HepG2 (cell line): ENCODE data around the gene PUDP. TPM values are rescaled to one million over a fixed set of nuclear protein-coding genes. Genes with fewer than 3 reads are reported as not detected.

Experiments
- ATF7 ChIP-seq, 2 experiments: fragments of 450-650 bp in 1 of 2; sonication (generic) in 1 of 2; formaldehyde crosslinking in 1 of 2; IDR thresholded peaks; 2 replicates each; pipeline versions ENCODE4 v1.4.0 to v1.6.1; 2016 to 2020; ENCODE audit warnings: antibody characterized with exemption in 1 of 2, mild to moderate bottlenecking in 1 of 2, missing genetic modification reagents in 1 of 2
- BCLAF1 ChIP-seq: fragments of 450-650 bp; IDR thresholded peaks from 2 replicates; pipeline ENCODE4 v1.6.1; 2017; ENCODE audit warnings: mild to moderate bottlenecking
- CAMTA2 ChIP-seq: sonication (generic); formaldehyde crosslinking; IDR thresholded peaks from 2 replicates; pipeline ENCODE4 v1.4.0; 2020; ENCODE audit warnings: mild to moderate bottlenecking, missing genetic modification reagents, borderline replicate concordance
- CEBPB ChIP-seq: IDR thresholded peaks from 2 replicates; pipeline ENCODE4 v1.6.1; 2011; ENCODE audit warnings: low read depth, low read length, improper control_type of control experiment, borderline replicate concordance
- FOXA1 ChIP-seq, 2 experiments: fragments of 450-650 bp in 1 of 2; sonication (generic) in 1 of 2; formaldehyde crosslinking in 1 of 2; IDR thresholded peaks; 2 replicates each; pipeline versions ENCODE4 v1.4.0 to v1.6.1; 2016 to 2020; ENCODE audit warnings: missing genetic modification reagents in 1 of 2
- FOXJ3 ChIP-seq: sonication (generic); formaldehyde crosslinking; IDR thresholded peaks from 2 replicates; pipeline ENCODE4 v1.4.0; 2020; ENCODE audit warnings: missing genetic modification reagents, mild to moderate bottlenecking, borderline replicate concordance
- MYNN ChIP-seq: sonication (generic); formaldehyde crosslinking; IDR thresholded peaks from 2 replicates; pipeline ENCODE4 v1.4.0; 2020; ENCODE audit warnings: mild to moderate bottlenecking, low read depth, missing genetic modification reagents
- PHF8 ChIP-seq: sonication (generic); formaldehyde crosslinking; IDR thresholded peaks from 2 replicates; pipeline ENCODE4 v1.5.0; 2020; ENCODE audit warnings: missing genetic modification reagents
- SMAD3 ChIP-seq: sonication (generic); formaldehyde crosslinking; IDR thresholded peaks from 2 replicates; pipeline ENCODE4 v1.4.0; 2020; ENCODE audit warnings: missing genetic modification reagents
- SOX13 ChIP-seq, 3 experiments: fragments of 450-650 bp in 1 of 3; sonication (generic) in 1 of 3; formaldehyde crosslinking in 1 of 3; IDR thresholded peaks in 2 of 3; conservative IDR thresholded peaks in 1 of 3; 2 replicates each; pipeline versions ENCODE4 v1.5.0 to v1.6.1; 2016 to 2020; ENCODE audit warnings: antibody characterized with exemption in 1 of 3, mild to moderate bottlenecking in 1 of 3, missing compliant biosample characterization in 1 of 3, missing genetic modification reagents in 1 of 3, moderate library complexity in 1 of 3
- SOX6 ChIP-seq, 2 experiments: fragments of 450-650 bp in 1 of 2; sonication (generic) in 1 of 2; formaldehyde crosslinking in 1 of 2; IDR thresholded peaks; 2 replicates each; pipeline versions ENCODE4 v1.4.0 to v1.6.1; 2017 to 2020; ENCODE audit warnings: antibody characterized with exemption in 1 of 2, mild to moderate bottlenecking in 1 of 2, missing genetic modification reagents in 1 of 2
- SP4 ChIP-seq: sonication (generic); formaldehyde crosslinking; IDR thresholded peaks from 2 replicates; pipeline ENCODE4 v1.8.1; 2023; ENCODE audit warnings: mild to moderate bottlenecking, missing genetic modification reagents
- TARDBP ChIP-seq: sonication (generic); formaldehyde crosslinking; IDR thresholded peaks from 2 replicates; pipeline ENCODE4 v1.8.0; 2022; ENCODE audit warnings: mild to moderate bottlenecking, missing genetic modification reagents
- XRCC5 ChIP-seq: fragments of 200-400 bp; formaldehyde crosslinking; optimal IDR thresholded peaks from 2 replicates; pipeline ENCODE3; 2017; ENCODE audit warnings: mild to moderate bottlenecking, low read length
- ZFP36 ChIP-seq: fragments of 150-350 bp; IDR thresholded peaks from 2 replicates; pipeline ENCODE4 v1.6.1; 2018; ENCODE audit warnings: borderline replicate concordance, low read length, low read depth; ENCODE audit not compliant: partially characterized antibody
- ZNF274 ChIP-seq: sonication (generic); formaldehyde crosslinking; IDR thresholded peaks from 2 replicates; pipeline ENCODE4 v1.5.1; 2020; ENCODE audit warnings: mild to moderate bottlenecking, missing genetic modification reagents
- ZNF564 ChIP-seq: sonication (generic); formaldehyde crosslinking; IDR thresholded peaks from 2 replicates; pipeline ENCODE4 v1.8.1; 2023; ENCODE audit warnings: mild to moderate bottlenecking, missing genetic modification reagents
- ZNF646 ChIP-seq: sonication (generic); formaldehyde crosslinking; IDR thresholded peaks from 2 replicates; pipeline ENCODE4 v1.9.0; 2021; ENCODE audit warnings: mild to moderate bottlenecking, missing genetic modification reagents
- polyA plus RNA-seq, 8 experiments: library from polyadenylated mRNA; depleted of rRNA in 3 of 8; stranded (reverse) in 7 of 8; unstranded in 1 of 8; fragments of >200 nt; fragmentation: Illumina TruSeq in 4 of 8; extraction: Trizol in 4 of 8; gene quantifications; 2 replicates each; pipeline versions ENCODE4 v1.2.1 to v1.2.3, GENCODE V29; 2011 to 2016; ENCODE audit warnings: low read depth in 4 of 8, missing spikeins in 1 of 8, mixed read lengths in 1 of 8; ENCODE audit not compliant: insufficient read depth in 1 of 8
- total RNA-seq, 5 experiments: library from RNA; depleted of rRNA; stranded (reverse); fragments of >200 nt; fragmentation: Illumina TruSeq; extraction: Trizol; gene quantifications; 2 replicates each; pipeline ENCODE4 v1.2.3, GENCODE V29; 2016; ENCODE audit warnings: low read depth in 1 of 5

PUDP gene
- total and polyA plus RNA-seq, 2 of the 13 experiments (the other 11 are each of a cell fraction or from before 2014, with no cell fraction given), result 7.5 to 23.5 TPM

- no peak for TF ChIP-seq CAMTA2 (CRISPR knock-in tag)
- no peak for TF ChIP-seq ZFP36
- no peak for TF ChIP-seq SP4 (CRISPR knock-in tag)
- 0 out of 2 replicates have a peak, but pooled peaks have one; percentile 29 for TF ChIP-seq FOXJ3 (CRISPR knock-in tag)
- TF ChIP-seq MYNN (CRISPR knock-in tag), result no peak
- TF ChIP-seq TARDBP, result no peak
- no peak for TF ChIP-seq SOX6 (IDR thresholded peaks at IDR 0.05)
- peak; percentile 50; the same call in 1 of the 2 replicates for TF ChIP-seq SOX6 (CRISPR knock-in tag; IDR thresholded peaks at IDR 0.05)
- TF ChIP-seq SMAD3, result no peak
- TF ChIP-seq ZNF564 (CRISPR knock-in tag), result no peak
- TF ChIP-seq BCLAF1, result no peak
- no peak for TF ChIP-seq SOX13 (IDR thresholded peaks at IDR 0.05)
- TF ChIP-seq SOX13 (CRISPR knock-in tag; conservative IDR thresholded peaks at IDR 0.05 in 1 of 2, IDR thresholded peaks at IDR 0.05 in 1 of 2), result peak in 1 of 2 experiments; percentile 63; a peak in 2 of 4 replicates
- no peak for TF ChIP-seq XRCC5
- peak; percentile 83 for TF ChIP-seq FOXA1 (IDR thresholded peaks at IDR 0.05)
- peak; percentile 80 for TF ChIP-seq FOXA1 (CRISPR knock-in tag; IDR thresholded peaks at IDR 0.05)
- TF ChIP-seq ZNF646, result peak; percentile 18; the same call in 1 of the 2 replicates
- TF ChIP-seq ATF7 (IDR thresholded peaks at IDR 0.05), result peak; percentile 28; the same call in 1 of the 2 replicates
- no peak for TF ChIP-seq ATF7 (CRISPR knock-in tag; IDR thresholded peaks at IDR 0.05)
- peak; percentile 86 for TF ChIP-seq CEBPB
- no peak for TF ChIP-seq ZNF274 (CRISPR knock-in tag)
- TF ChIP-seq PHF8 (CRISPR knock-in tag), result no peak
Observed at GRCh38 chrX:7119950-7120877, 27.7 kb downstream of the PUDP start (continued).
